GM10248 (cell line): ENCODE data around the gene NINL.

ENCODE experiments used
- CTCF ChIA-PET: fragments of 300-600 bp; sonication (Branson Sonifier 250); formaldehyde crosslinking; extraction: SDS; loops from one replicate; lab custom pipeline; 2021; ENCODE audit warnings: antibody characterized with exemption; lab: Yijun Ruan, JAX
- POLR2A ChIA-PET: fragments of 350-650 bp; sonication (Branson Sonifier 250); formaldehyde crosslinking; extraction: SDS; loops from one replicate; lab custom pipeline; 2020; ENCODE audit warnings: antibody characterized with exemption; lab: Yijun Ruan, JAX
- DNase-seq: peaks from one replicate; pipeline ENCODE4 v3.0.0; 2012; ENCODE audit errors: extremely low spot score
- TF ChIP-seq, protein P1 (sequence below): IDR thresholded peaks from 2 replicates; pipeline ENCODE4 v1.5.1; 2012; ENCODE audit warnings: mild to moderate bottlenecking, low read depth; ENCODE audit errors: extremely low read depth, missing control alignments, control extremely low read depth

NINL gene

GRCh38 chr20:25496165-25496967 is 89.0 kb downstream of the NINL start:
- ChIA-PET POLR2A (no interaction called here), CTCF (interaction anchor here (1.3 kb wide), 1 partner anchor 9 kb away, joined by 3 read pairs; no protein-coding TSS in a partner anchor)

GRCh38 chr20:25495189-25495824 is 90.0 kb downstream of the NINL start:
- TF ChIP-seq, protein P1, sequence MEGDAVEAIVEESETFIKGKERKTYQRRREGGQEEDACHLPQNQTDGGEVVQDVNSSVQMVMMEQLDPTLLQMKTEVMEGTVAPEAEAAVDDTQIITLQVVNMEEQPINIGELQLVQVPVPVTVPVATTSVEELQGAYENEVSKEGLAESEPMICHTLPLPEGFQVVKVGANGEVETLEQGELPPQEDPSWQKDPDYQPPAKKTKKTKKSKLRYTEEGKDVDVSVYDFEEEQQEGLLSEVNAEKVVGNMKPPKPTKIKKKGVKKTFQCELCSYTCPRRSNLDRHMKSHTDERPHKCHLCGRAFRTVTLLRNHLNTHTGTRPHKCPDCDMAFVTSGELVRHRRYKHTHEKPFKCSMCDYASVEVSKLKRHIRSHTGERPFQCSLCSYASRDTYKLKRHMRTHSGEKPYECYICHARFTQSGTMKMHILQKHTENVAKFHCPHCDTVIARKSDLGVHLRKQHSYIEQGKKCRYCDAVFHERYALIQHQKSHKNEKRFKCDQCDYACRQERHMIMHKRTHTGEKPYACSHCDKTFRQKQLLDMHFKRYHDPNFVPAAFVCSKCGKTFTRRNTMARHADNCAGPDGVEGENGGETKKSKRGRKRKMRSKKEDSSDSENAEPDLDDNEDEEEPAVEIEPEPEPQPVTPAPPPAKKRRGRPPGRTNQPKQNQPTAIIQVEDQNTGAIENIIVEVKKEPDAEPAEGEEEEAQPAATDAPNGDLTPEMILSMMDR: no peak
- CTCF ChIA-PET: interaction anchor here (1.3 kb wide), 1 partner anchor 8 kb away, joined by 3 read pairs; no protein-coding TSS in a partner anchor
- POLR2A ChIA-PET: no interaction called here
- DNase-seq: no peak

More at GRCh38 chr20:25496165-25496967, 89.0 kb downstream of the NINL start:
- TF ChIP-seq, protein P1: no peak
- no peak for DNase-seq

DNA sequence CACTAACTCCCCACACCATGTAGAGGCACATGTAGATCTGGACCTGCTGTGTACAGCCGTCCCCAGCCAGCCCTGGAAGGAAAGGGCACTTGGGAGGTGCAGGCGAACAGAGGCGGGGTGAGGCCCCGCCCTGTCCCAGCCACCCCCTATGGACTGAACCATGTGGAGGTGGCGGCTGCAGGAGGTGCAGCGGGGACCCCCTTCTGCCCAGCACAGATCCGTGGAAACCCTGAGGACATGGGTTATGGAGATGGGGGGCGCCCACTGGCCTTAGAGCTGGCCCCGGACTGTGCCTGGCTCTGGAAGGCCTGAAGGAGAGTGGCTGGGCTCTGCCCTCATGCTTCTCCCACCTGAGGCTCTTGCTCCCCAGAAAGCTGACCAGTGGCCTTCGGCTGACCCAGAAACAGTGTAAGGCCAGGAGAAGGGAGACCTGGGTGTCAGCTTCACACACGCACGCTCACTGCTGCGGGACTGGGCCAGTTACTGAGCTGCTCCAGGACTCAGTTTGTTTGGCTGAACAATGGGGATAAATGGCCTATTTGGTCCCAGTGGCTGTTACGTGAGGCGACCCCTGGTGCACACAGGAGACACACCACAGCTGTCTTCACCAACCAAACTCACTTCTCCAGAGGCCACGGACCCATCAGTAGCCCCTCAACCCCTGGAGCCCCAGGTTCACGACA is 90.7 kb downstream of the NINL start:
- DNase-seq: no peak
- ChIA-PET CTCF (no interaction called here), POLR2A (no interaction called here)
- TF ChIP-seq, protein P1: no peak

DNA sequence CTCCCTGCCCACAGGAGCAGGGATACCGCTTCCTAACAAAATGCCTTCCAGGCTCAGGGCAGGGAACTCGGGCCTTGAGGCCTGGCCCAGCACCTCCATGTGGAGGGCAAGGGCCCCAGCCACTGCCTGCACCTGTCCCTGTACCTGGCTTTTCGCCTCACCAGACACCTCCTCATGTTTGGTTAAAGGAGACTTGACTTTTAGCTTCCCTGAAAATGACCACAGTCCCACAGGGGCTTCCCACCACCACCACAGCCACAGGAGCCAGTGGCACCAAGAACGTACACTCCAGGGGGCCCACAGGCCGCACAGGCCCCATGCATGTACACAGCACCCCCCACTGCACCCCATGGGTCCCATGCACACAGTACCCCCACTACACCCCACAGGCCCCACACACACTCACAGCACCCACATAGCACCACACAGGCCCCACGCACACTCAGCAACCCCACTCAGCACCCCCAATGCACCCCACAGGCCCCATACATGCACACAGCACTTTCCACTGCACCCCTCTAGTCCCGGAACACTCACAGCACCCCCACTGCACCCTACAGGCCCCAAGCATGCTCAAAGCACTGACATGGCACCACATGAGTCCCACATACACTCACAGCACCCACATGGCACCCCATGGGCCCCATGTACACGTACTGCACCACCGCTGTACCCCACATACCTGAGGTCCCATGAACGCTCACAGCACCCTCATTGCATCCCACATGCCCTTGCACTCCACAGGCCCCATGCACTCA is 91.4 kb downstream of the NINL start:
- DNase-seq: no peak
- TF ChIP-seq, protein P1: no peak
- POLR2A ChIA-PET: no interaction called here
- CTCF ChIA-PET: interaction anchor here (0.8 to 1.5 kb wide), 2 partner anchors 27 to 37 kb away, joined by 3 to 4 read pairs; no protein-coding TSS in a partner anchor

DNA sequence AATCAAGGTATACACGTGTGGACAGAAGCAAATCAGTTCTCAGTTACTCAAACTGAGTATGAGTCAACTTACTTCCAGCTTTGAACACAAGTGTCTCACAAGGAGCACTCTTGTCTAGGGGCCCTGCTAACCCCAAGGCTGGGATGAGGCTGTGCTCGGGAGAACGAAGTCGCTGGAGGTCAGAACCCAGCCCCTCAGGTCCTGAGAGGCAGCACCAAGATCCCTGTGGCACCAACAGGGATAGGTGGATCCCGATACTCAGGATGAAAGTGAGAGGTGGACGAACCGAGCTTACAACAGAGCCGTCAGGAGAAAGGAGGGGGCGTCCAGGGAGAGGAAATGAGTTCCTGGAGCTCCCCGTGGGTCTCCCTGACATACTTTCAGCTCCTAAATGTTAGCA is 92.2 kb downstream of the NINL start:
- POLR2A ChIA-PET: no interaction called here
- CTCF ChIA-PET: interaction anchor here (0.8 to 2.1 kb wide), 3 partner anchors 23 to 37 kb away, joined by 3 to 7 read pairs (median 4); no protein-coding TSS in a partner anchor
- DNase-seq: no peak
- TF ChIP-seq, protein P1: no peak
